GM21423 (cell line): ENCODE data around the gene CMIP.
A peak's percentile ranks its signal among the peaks of the same experiment; 100 is the strongest.

Experiments used
- ATAC-seq: cut with Tn5 transposase; IDR thresholded peaks from one replicate; pipeline ENCODE4 v1.9.1; 2021; ENCODE audit warnings: mild to moderate bottlenecking, moderate library complexity; ENCODE audit not compliant: unreplicated experiment

The CMIP gene

GRCh38 chr16:81461243-81461642, 16.6 kb downstream of the CMIP start:
- ATAC-seq: no peak

- no peak for ATAC-seq
Observed at GRCh38 chr16:81461766-81462165, 17.2 kb downstream of the CMIP start.

GRCh38 chr16:81462683-81463082, 18.1 kb downstream of the CMIP start:
- no peak for ATAC-seq

GRCh38 chr16:81463296-81463890, 18.8 kb downstream of the CMIP start:
- ATAC-seq: no peak

GRCh38 chr16:81464279-81464678, 19.7 kb downstream of the CMIP start:
- ATAC-seq: no peak

GRCh38 chr16:81465375-81465943, 20.9 kb downstream of the CMIP start:
- ATAC-seq: no peak

GRCh38 chr16:81466356-81466980, 21.9 kb downstream of the CMIP start:
- no peak for ATAC-seq

- ATAC-seq: no peak
Observed at GRCh38 chr16:81467072-81467471, 22.5 kb downstream of the CMIP start.

GRCh38 chr16:81467815-81468214, 23.2 kb downstream of the CMIP start:
- no peak for ATAC-seq

- ATAC-seq: no peak
Observed at GRCh38 chr16:81468269-81468902, 23.8 kb downstream of the CMIP start.

GRCh38 chr16:81469183-81469677, 24.6 kb downstream of the CMIP start:
- ATAC-seq: no peak

- peak; percentile 92 for ATAC-seq
Observed at GRCh38 chr16:81469710-81470535, 25.3 kb downstream of the CMIP start.

GRCh38 chr16:81470796-81471636, 26.4 kb downstream of the CMIP start:
- ATAC-seq: no peak

- no peak for ATAC-seq
Observed at GRCh38 chr16:81471882-81472281, 27.3 kb downstream of the CMIP start.

- ATAC-seq: no peak
Observed at GRCh38 chr16:81472391-81472790, 27.8 kb downstream of the CMIP start.

- no peak for ATAC-seq
Observed at GRCh38 chr16:81473066-81473488, 28.5 kb downstream of the CMIP start.

- no peak for ATAC-seq
Observed at GRCh38 chr16:81473558-81473957, 28.9 kb downstream of the CMIP start.

- no peak for ATAC-seq
Observed at GRCh38 chr16:81473969-81474959, 29.7 kb downstream of the CMIP start.
